Uterus (tissue), 2 donors: Measurements from ENCODE around the gene HMX3.

Source experiments
- POLR2A ChIP-seq, 2 donors: fragments of 450-650 bp; IDR thresholded peaks; one replicate each; pipeline ENCODE4 v1.6.1; 2016; ENCODE audit warnings: antibody characterized with exemption in 2 of 2, mild to moderate bottlenecking in 1 of 2, moderate library complexity in 1 of 2
- TF ChIP-seq, protein P1 (sequence below), 4 experiments: fragments of 200-600 bp in 2 of 4; fragments of 450-650 bp in 2 of 4; sonication (generic) in 2 of 4; IDR thresholded peaks; one replicate each; pipeline ENCODE4 v1.5.1; 2016 to 2019; ENCODE audit warnings: antibody characterized with exemption in 4 of 4, mild to moderate bottlenecking in 2 of 4, moderate library complexity in 1 of 4

- TF ChIP-seq, protein P1, sequence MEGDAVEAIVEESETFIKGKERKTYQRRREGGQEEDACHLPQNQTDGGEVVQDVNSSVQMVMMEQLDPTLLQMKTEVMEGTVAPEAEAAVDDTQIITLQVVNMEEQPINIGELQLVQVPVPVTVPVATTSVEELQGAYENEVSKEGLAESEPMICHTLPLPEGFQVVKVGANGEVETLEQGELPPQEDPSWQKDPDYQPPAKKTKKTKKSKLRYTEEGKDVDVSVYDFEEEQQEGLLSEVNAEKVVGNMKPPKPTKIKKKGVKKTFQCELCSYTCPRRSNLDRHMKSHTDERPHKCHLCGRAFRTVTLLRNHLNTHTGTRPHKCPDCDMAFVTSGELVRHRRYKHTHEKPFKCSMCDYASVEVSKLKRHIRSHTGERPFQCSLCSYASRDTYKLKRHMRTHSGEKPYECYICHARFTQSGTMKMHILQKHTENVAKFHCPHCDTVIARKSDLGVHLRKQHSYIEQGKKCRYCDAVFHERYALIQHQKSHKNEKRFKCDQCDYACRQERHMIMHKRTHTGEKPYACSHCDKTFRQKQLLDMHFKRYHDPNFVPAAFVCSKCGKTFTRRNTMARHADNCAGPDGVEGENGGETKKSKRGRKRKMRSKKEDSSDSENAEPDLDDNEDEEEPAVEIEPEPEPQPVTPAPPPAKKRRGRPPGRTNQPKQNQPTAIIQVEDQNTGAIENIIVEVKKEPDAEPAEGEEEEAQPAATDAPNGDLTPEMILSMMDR (IDR thresholded peaks at IDR 0.05), result no peak
- TF ChIP-seq POLR2A (IDR thresholded peaks at IDR 0.05), result no peak
Observed at GRCh38 chr10:123087348-123087747, 48.4 kb upstream of the HMX3 start.
